ENCODE results near the gene FGFR4.

GRCh38 chr5:177043114-177043513, 43.6 kb upstream of the FGFR4 start:
- TF ChIP-seq, protein P1, sequence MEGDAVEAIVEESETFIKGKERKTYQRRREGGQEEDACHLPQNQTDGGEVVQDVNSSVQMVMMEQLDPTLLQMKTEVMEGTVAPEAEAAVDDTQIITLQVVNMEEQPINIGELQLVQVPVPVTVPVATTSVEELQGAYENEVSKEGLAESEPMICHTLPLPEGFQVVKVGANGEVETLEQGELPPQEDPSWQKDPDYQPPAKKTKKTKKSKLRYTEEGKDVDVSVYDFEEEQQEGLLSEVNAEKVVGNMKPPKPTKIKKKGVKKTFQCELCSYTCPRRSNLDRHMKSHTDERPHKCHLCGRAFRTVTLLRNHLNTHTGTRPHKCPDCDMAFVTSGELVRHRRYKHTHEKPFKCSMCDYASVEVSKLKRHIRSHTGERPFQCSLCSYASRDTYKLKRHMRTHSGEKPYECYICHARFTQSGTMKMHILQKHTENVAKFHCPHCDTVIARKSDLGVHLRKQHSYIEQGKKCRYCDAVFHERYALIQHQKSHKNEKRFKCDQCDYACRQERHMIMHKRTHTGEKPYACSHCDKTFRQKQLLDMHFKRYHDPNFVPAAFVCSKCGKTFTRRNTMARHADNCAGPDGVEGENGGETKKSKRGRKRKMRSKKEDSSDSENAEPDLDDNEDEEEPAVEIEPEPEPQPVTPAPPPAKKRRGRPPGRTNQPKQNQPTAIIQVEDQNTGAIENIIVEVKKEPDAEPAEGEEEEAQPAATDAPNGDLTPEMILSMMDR (IDR thresholded peaks at IDR 0.05) = no peak
- TF ChIP-seq POLR2A (IDR thresholded peaks at IDR 0.05) = no peak

Data from testis (tissue), 2 donors.